ENCODE measurements around the gene TTR.

DNA sequence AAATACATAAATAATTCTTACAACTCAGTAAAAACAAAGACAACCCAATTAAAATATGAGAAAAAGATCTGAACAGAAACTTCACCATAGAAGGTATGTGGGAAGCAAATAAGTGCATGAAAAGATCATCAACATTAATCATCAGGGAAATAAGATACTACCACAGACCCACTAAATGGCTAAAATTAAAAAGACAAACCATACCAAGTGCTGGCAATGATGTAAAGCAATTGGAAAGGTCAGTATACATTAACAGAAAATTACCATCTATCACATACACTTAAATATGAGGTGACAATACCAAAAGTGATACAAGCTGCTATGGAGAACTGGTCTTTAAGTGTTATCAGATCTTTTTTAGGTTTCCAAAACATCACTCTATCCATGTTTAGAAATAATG, 44.7 kb downstream of the TTR start:
- TF ChIP-seq CTCF (IDR thresholded peaks at IDR 0.05 in 8 of 11, conservative IDR thresholded peaks at IDR 0.05 in 3 of 11) (no peak), POLR2AphosphoS5 (IDR thresholded peaks at IDR 0.05) (no peak), POLR2A (IDR thresholded peaks at IDR 0.05) (no peak)

Data from spleen (tissue), 7 donors.